Keratinocyte (primary cell): ENCODE results near the gene BMS1. TPM values are rescaled to one million over a fixed set of nuclear protein-coding genes. Genes with fewer than 3 reads are reported as not detected.
"Not testable (repeated sequence)": the region's sequence is repeated elsewhere in the genome, so short reads cannot be mapped to it uniquely, and the experiment has no call there.

Experiments used
- DNase-seq: peaks from one replicate; pipeline ENCODE4 v3.0.0-alpha.2; 2011; ENCODE audit warnings: low read depth, missing footprints, low spot score
- FAIRE-seq: peaks from 2 replicates; lab custom pipeline; 2011; peaks lifted over from hg19 to GRCh38; lab: Jason Lieb, UNC
- H2AFZ ChIP-seq: 2 replicates; pipeline ENCODE4 v1.6.0; 2012; ENCODE audit warnings: low read length, control low read depth, inconsistent platforms; ENCODE audit not compliant: control insufficient read depth
- H3K27ac ChIP-seq: 2 replicates; pipeline ENCODE4 v1.5.1; 2011; ENCODE audit warnings: low read length; ENCODE audit not compliant: control insufficient read depth, insufficient read depth
- H3K27me3 ChIP-seq: 3 replicates; pipeline ENCODE4 v1.6.0; 2011; ENCODE audit warnings: low read length; ENCODE audit not compliant: control insufficient read depth, insufficient read depth; ENCODE audit errors: extremely low read depth
- H3K36me3 ChIP-seq, 2 experiments: 2 replicates in 1 of 2; 3 replicates in 1 of 2; pipeline ENCODE4 v1.5.1; 2011; ENCODE audit warnings: low read length in 2 of 2, mild to moderate bottlenecking in 1 of 2; ENCODE audit not compliant: control insufficient read depth in 2 of 2, insufficient read depth in 2 of 2; ENCODE audit errors: extremely low read depth in 1 of 2
- H3K4me1 ChIP-seq: 3 replicates; pipeline ENCODE4 v1.5.1; 2011; ENCODE audit warnings: low read length; ENCODE audit not compliant: control insufficient read depth, insufficient read depth; ENCODE audit errors: extremely low read depth
- H3K4me2 ChIP-seq: 3 replicates; pipeline ENCODE4 v1.6.0; 2011; ENCODE audit warnings: low read depth, low read length; ENCODE audit not compliant: control insufficient read depth, insufficient read depth; ENCODE audit errors: extremely low read depth
- H3K4me3 ChIP-seq, 3 experiments: fragments of 200-600 bp in 1 of 3; sonication (generic) in 1 of 3; 2 replicates in 2 of 3; 3 replicates in 1 of 3; pipeline ENCODE4 v1.5.1; 2011 to 2016; ENCODE audit warnings: low read length in 3 of 3, mild to moderate bottlenecking in 3 of 3, control low read depth in 2 of 3, inconsistent platforms in 1 of 3, low read depth in 1 of 3, mixed read lengths in 1 of 3, mixed run types in 1 of 3, moderate library complexity in 1 of 3; ENCODE audit not compliant: control insufficient read depth in 2 of 3, insufficient read depth in 2 of 3; ENCODE audit errors: extremely low read depth in 1 of 3
- H3K79me2 ChIP-seq: 2 replicates; pipeline ENCODE4 v1.6.0; 2012; ENCODE audit warnings: low read length; ENCODE audit not compliant: control insufficient read depth, insufficient read depth
- H3K9ac ChIP-seq: 3 replicates; pipeline ENCODE4 v1.6.0; 2011; ENCODE audit warnings: low read length; ENCODE audit not compliant: control insufficient read depth, insufficient read depth; ENCODE audit errors: extremely low read depth
- H3K9me1 ChIP-seq: 3 replicates; pipeline ENCODE4 v1.6.0; 2011; ENCODE audit warnings: low read length; ENCODE audit not compliant: control insufficient read depth, insufficient read depth; ENCODE audit errors: extremely low read depth
- H3K9me3 ChIP-seq: 2 replicates; pipeline ENCODE4 v1.5.1; 2012; ENCODE audit warnings: low read depth, low read length; ENCODE audit not compliant: control insufficient read depth
- H4K20me1 ChIP-seq: 3 replicates; pipeline ENCODE4 v1.6.0; 2011; ENCODE audit warnings: low read length; ENCODE audit not compliant: control insufficient read depth, insufficient read depth; ENCODE audit errors: extremely low read depth
- EZH2 ChIP-seq: IDR thresholded peaks from one replicate; pipeline ENCODE4 v1.6.1; 2012; ENCODE audit warnings: inconsistent platforms, mild to moderate bottlenecking, low read length, moderate library complexity
- dilution Hi-C: fragments of 300-500 bp; cut with MboI; formaldehyde crosslinking; loops from one replicate; pipeline ENCODE4 v1.7.0; 2020; ENCODE audit warnings: low sequenced_read_pairs; ENCODE audit not compliant: extremely low pct_ligation_motif_present
- polyA plus RNA-seq, 5 experiments: library from polyadenylated mRNA; depleted of rRNA in 3 of 5; stranded (reverse) in 3 of 5; stranded (forward) in 1 of 5; unstranded in 1 of 5; fragments of >200 nt; gene quantifications; 1 replicate in 1 of 5; 2 replicates in 3 of 5; 3 replicates in 1 of 5; pipeline versions ENCODE4 v1.2.1 to v1.2.3, GENCODE V29; 2011 to 2012; ENCODE audit warnings: missing spikeins in 2 of 5, low read depth in 1 of 5, low replicate concordance in 1 of 5
- TF ChIP-seq, protein P1 (sequence below), 3 experiments: IDR thresholded peaks in 1 of 3; conservative IDR thresholded peaks in 1 of 3; optimal IDR thresholded peaks in 1 of 3; 2 replicates in 2 of 3; 3 replicates in 1 of 3; pipeline versions ENCODE3 to v1.5.1; 2011; ENCODE audit warnings: low read length in 3 of 3, mild to moderate bottlenecking in 3 of 3, moderate library complexity in 2 of 3, control low read depth in 1 of 3, inconsistent platforms in 1 of 3; ENCODE audit not compliant: insufficient read depth in 2 of 3; ENCODE audit errors: extremely low read depth in 1 of 3

BMS1 gene
- polyA plus RNA-seq, 1 donor (not counting 4 experiments of a cell fraction or from before 2014, with no cell fraction given), result 11.4 TPM

DNA sequence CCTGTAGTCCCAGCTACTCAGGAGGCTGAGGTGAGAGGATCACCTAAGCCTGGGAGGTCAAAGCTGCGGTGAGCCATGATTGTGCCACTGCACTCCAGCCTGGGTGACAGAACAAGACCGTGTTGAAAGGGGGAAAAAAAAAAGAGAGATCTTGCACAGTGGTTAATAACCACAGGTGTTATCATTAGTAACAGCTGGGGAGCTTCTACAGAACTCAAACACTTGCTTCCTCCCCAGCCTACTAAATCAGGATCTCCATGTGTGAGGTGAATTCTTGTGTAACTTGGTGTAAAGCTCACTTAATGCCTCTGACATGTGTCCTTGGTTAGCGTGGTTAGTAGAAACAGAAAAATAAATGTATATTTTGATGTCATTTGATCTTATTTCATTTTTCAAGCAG lies 43.9 kb upstream of the BMS1 start:
- no peak for FAIRE-seq
- no peaks in the 10 kb centered on the region for H3K9me3 ChIP-seq
- TF ChIP-seq EZH2, result no peak
- TF ChIP-seq, protein P1, sequence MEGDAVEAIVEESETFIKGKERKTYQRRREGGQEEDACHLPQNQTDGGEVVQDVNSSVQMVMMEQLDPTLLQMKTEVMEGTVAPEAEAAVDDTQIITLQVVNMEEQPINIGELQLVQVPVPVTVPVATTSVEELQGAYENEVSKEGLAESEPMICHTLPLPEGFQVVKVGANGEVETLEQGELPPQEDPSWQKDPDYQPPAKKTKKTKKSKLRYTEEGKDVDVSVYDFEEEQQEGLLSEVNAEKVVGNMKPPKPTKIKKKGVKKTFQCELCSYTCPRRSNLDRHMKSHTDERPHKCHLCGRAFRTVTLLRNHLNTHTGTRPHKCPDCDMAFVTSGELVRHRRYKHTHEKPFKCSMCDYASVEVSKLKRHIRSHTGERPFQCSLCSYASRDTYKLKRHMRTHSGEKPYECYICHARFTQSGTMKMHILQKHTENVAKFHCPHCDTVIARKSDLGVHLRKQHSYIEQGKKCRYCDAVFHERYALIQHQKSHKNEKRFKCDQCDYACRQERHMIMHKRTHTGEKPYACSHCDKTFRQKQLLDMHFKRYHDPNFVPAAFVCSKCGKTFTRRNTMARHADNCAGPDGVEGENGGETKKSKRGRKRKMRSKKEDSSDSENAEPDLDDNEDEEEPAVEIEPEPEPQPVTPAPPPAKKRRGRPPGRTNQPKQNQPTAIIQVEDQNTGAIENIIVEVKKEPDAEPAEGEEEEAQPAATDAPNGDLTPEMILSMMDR (optimal IDR thresholded peaks at IDR 0.05 in 1 of 3, IDR thresholded peaks at IDR 0.05 in 1 of 3, conservative IDR thresholded peaks at IDR 0.05 in 1 of 3; ENCODE audit: extremely low read depth in 1 of 3, insufficient read depth in 2 of 3, low read length in 3 of 3), result no peak
- no peaks in the 10 kb centered on the region for H3K9me1 ChIP-seq
- no peaks in the 10 kb centered on the region for H3K36me3 ChIP-seq
- no peak overlapping the region for H3K9ac ChIP-seq
- dilution Hi-C loops, result no loop called here
- H3K4me1 ChIP-seq, result no peaks in the 10 kb centered on the region
- H3K27me3 ChIP-seq, result no peaks in the 10 kb centered on the region
- H3K79me2 ChIP-seq, result no peaks in the 10 kb centered on the region
- no peak overlapping the region for H3K4me3 ChIP-seq
- H2AFZ ChIP-seq, result no peak overlapping the region
- no peak overlapping the region for H3K4me2 ChIP-seq
- DNase-seq, result no peak
- H4K20me1 ChIP-seq, result no peaks in the 10 kb centered on the region
- H3K27ac ChIP-seq, result no peak overlapping the region

DNA sequence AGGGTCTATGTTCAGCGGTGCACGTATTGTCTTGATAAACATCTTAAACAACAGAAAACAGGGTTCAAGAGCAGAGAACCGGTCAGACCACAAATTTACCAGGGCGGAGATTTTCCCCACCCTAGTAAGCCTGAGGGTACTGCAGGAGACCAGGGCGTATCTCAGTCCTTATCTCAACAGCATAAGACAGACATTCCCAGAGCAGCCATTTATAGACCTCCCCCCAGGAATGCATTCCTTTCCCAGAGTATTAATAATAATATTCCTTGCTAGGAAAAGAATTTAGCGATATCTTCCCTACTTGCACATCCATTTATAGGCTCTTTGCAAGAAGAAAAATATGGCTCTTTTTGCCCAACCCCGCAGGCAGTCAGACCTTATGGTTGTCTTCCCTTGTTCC lies 41.1 kb upstream of the BMS1 start:
- H3K9me1 ChIP-seq, H3K9ac ChIP-seq, H2AFZ ChIP-seq, DNase-seq, H3K4me1 ChIP-seq, H3K27ac ChIP-seq, H3K4me2 ChIP-seq, H4K20me1 ChIP-seq, FAIRE-seq, H3K36me3 ChIP-seq, H3K9me3 ChIP-seq, H3K4me3 ChIP-seq, H3K27me3 ChIP-seq, H3K79me2 ChIP-seq, dilution Hi-C loops: not testable (repeated sequence)

- H3K27ac ChIP-seq, result no peak overlapping the region
Measured at GRCh38 chr10:42743697-42744096, 38.9 kb upstream of the BMS1 start.

More at GRCh38 chr10:42743697-42744096, 38.9 kb upstream of the BMS1 start:
- Histone ChIP-seq H3K79me2 (no peaks in the 10 kb centered on the region), H3K9me3 (no peaks in the 10 kb centered on the region), H3K9ac (no peak overlapping the region), H3K36me3 (no peaks in the 10 kb centered on the region), H3K27me3 (no peaks in the 10 kb centered on the region), H3K4me3 (no peak overlapping the region), H3K4me2 (no peak overlapping the region), H4K20me1 (no peaks in the 10 kb centered on the region), H3K4me1 (no peaks in the 10 kb centered on the region), H2AFZ (no peak overlapping the region), H3K9me1 (no peaks in the 10 kb centered on the region)
- no peak for FAIRE-seq
- dilution Hi-C loops, result no loop called here
- no peak for TF ChIP-seq EZH2
- DNase-seq, result no peak
